GM12892 (cell line): ENCODE results near the gene FDX2.

ENCODE experiments used
- POLR2A ChIP-seq: IDR thresholded peaks from 2 replicates; pipeline ENCODE4 v1.6.1; 2011; ENCODE audit warnings: low read depth, low read length, control low read depth
- POLR2AphosphoS5 ChIP-seq: IDR thresholded peaks from 2 replicates; pipeline ENCODE4 v1.6.1; 2011; ENCODE audit warnings: low read depth, low read length, control low read depth

DNA sequence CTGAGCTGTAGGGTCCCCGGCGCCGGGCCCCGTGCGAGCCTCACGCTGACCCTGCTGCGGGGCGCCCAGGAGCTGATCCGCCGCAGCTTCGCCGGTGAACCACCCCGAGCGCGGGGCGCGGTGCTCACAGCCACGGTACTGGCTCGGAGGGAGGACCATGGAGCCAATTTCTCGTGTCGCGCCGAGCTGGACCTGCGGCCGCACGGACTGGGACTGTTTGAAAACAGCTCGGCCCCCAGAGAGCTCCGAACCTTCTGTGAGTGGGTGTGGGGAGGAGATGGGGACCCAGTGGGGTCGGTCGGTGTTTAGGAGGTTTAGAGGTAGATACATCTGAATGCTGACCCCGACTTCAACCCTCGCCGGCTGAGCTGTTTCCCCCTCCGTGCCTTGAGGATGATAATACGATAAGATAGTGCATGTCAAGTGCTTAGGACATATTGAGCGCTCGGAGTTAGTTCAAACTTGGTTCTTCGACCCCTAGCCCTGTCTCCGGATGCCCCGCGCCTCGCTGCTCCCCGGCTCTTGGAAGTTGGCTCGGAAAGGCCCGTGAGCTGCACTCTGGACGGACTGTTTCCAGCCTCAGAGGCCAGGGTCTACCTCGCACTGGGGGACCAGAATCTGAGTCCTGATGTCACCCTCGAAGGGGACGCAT, 24.1 kb downstream of the FDX2 start:
- TF ChIP-seq POLR2AphosphoS5 (no peak), POLR2A (no peak)
